ENCODE results near the gene CCL23. TPM values are rescaled to one million over a fixed set of nuclear protein-coding genes. Genes with fewer than 3 reads are reported as not detected.
A peak's percentile ranks its signal among the peaks of the same experiment; 100 is the strongest.

CCL23 gene
- total RNA-seq = 10 to 100 TPM in 1 of 6 experiments, 1 to 10 TPM in 5; 1.1 to 12.7 (median 2.1) TPM
- long read RNA-seq, partial matches to known transcripts = 0 of 1 reads
- long read RNA-seq, other reads (novel, unspliced or antisense) = 0 of 1 reads

DNA sequence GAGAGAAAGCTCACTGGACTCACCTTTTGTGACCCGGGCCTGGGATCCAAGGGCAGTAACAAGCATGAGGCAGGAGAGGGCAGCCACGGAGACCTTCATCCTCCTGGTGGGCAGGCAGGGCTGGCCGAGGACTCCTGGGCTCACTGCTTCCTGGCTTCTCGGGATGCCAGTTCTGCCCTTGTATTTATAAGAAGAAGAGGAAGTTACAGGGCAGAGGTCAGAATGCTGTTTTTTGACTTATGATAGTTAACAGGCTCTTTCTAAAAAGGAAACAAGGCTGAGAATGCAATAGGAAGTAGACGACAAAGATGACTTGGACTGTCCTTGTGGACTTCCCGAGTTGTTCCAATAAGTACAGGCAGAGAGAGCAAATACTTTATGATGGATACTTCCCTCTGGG, at the start of gene CCL23:
CCL23 (minus strand) TSS at position 174 of the 400 bp plus-strand sequence; CDS start at position 99, 75 bp downstream.
- Histone ChIP-seq H3K4me1 (no peaks in the 10 kb centered on the region), H3K9me3 (no peaks in the 10 kb centered on the region), H3K27ac (peak within 1 kb of the TSS in 2 of 3 donors; percentile 19 to 46), H3K27me3 (no peaks in the 10 kb centered on the region), H3K36me3 (no peaks in the 10 kb centered on the region), H3K4me3 (no peak within 1 kb of the TSS)
- ATAC-seq = peak; percentile 63 to 73 (median 70)
- DNase-seq = no peak
- intact Hi-C loops (cut with DNase I) = loop anchor here in 1 of 2 donors (10.0 kb wide), 1 partner anchor 47 kb away; the partner anchor contains the start of gene CCL18
- no peak for TF ChIP-seq POLR2A (IDR thresholded peaks at IDR 0.05)
- TF ChIP-seq, protein P1, sequence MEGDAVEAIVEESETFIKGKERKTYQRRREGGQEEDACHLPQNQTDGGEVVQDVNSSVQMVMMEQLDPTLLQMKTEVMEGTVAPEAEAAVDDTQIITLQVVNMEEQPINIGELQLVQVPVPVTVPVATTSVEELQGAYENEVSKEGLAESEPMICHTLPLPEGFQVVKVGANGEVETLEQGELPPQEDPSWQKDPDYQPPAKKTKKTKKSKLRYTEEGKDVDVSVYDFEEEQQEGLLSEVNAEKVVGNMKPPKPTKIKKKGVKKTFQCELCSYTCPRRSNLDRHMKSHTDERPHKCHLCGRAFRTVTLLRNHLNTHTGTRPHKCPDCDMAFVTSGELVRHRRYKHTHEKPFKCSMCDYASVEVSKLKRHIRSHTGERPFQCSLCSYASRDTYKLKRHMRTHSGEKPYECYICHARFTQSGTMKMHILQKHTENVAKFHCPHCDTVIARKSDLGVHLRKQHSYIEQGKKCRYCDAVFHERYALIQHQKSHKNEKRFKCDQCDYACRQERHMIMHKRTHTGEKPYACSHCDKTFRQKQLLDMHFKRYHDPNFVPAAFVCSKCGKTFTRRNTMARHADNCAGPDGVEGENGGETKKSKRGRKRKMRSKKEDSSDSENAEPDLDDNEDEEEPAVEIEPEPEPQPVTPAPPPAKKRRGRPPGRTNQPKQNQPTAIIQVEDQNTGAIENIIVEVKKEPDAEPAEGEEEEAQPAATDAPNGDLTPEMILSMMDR (IDR thresholded peaks at IDR 0.05) = no peak
- 47% methylated on average over 4 of the region's 6 CpGs for WGBS (ENCODE audit: insufficient coverage, low coverage, low lambda C conversion rate, missing lambda C conversion rate)

DNA sequence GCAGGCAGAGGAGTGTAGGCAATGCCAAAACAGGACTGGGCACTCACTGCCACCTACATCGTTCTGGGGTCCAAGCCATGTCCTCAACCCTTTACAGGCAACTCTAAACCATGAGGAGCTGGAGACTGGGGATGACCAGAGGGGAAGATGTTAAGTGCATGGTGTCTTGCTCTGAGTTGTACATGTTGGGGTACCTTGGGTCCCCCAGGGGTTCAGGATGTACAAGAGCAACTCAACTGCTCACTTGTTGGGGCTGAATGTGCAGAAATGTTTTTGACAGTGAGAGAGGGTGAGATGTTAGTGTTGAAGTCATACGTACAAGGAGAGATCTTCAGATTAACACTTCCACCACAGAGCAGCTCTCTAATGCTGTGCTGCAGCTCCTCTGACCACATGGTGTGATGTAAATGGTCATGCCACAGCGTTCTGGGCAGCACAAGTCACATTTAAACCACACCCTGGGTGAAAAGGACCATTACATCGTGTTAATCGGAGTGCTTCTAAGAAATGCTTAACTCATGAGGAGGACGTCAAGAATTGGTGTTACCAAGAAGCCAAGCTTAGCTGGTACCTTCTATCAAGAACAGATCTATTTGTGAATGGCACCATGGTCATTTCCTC, 48.7 kb upstream of the CCL23 start:
- Histone ChIP-seq H3K27me3 (no peaks in the 10 kb centered on the region), H3K27ac (no peak overlapping the region), H3K4me1 (no peaks in the 10 kb centered on the region), H3K9me3 (no peaks in the 10 kb centered on the region), H3K36me3 (no peaks in the 10 kb centered on the region), H3K4me3 (no peak overlapping the region)
- TF ChIP-seq, protein P1 (IDR thresholded peaks at IDR 0.05) = no peak
- no peak for TF ChIP-seq POLR2A (IDR thresholded peaks at IDR 0.05)
- DNase-seq (no peak), ATAC-seq (peak; percentile 36 to 68 (median 54))
- intact Hi-C loops (cut with DNase I) = loop anchor here in 1 of 2 donors (10.0 kb wide), 1 partner anchor 52 kb away; the partner anchor contains the start of gene CCL23
- WGBS (ENCODE audit: insufficient coverage, low coverage, low lambda C conversion rate, missing lambda C conversion rate) = 70% methylated on average over 6 of the region's 6 CpGs

- H3K4me1 ChIP-seq = no peaks in the 10 kb centered on the region
- ATAC-seq = no peak
- intact Hi-C loops (cut with DNase I) = loop anchor here in 1 of 2 donors (10.0 kb wide), 1 partner anchor 49 kb away; the partner anchor contains the start of gene CCL23
- H3K36me3 ChIP-seq = no peaks in the 10 kb centered on the region
- no peaks in the 10 kb centered on the region for H3K27me3 ChIP-seq
- no peaks in the 10 kb centered on the region for H3K9me3 ChIP-seq
- no peak for TF ChIP-seq POLR2A (IDR thresholded peaks at IDR 0.05)
- TF ChIP-seq, protein P1 (IDR thresholded peaks at IDR 0.05) = no peak
- H3K27ac ChIP-seq = no peak within 1 kb of the TSS
- WGBS (ENCODE audit: insufficient coverage, low coverage, low lambda C conversion rate, missing lambda C conversion rate) = 69% methylated on average over 5 of the region's 5 CpGs
- no peak within 1 kb of the TSS for H3K4me3 ChIP-seq
- DNase-seq = no peak
Observed at GRCh38 chr17:36063786-36064541, 46.2 kb upstream of the CCL23 start, which contains the start of gene CCL18. TSS of gene CCL18 (plus strand) at chr17:36064272. CDS start at chr17:36064343, 71 bp downstream.

DNA sequence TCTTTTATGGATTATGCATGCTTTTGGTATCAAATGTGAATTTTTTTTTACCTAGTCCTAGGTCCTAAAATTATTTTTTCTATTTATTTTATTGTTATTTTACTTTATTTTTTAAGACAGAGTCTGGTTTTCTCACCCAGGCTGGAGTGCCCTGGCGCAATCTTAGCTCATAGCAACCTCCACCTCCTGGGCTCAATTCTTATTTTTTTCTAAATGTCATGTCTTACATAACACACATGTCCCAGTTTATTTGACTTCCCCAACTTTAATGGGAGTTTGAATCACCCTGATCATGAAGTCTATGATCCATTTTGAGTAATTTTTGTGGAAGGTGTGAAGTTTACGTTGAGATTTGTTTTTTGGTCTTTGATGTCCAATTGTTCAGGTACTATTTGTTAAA, 43.0 kb upstream of the CCL23 start:
- TF ChIP-seq POLR2A (IDR thresholded peaks at IDR 0.05) = no peak
- TF ChIP-seq, protein P1 (IDR thresholded peaks at IDR 0.05) = no peak
- WGBS (ENCODE audit: insufficient coverage, low coverage, low lambda C conversion rate, missing lambda C conversion rate) = 89% methylated on average over 2 of the region's 2 CpGs
- Histone ChIP-seq H3K27me3 (no peaks in the 10 kb centered on the region), H3K36me3 (no peaks in the 10 kb centered on the region), H3K4me1 (no peaks in the 10 kb centered on the region), H3K4me3 (no peak overlapping the region), H3K27ac (no peak overlapping the region), H3K9me3 (no peaks in the 10 kb centered on the region)
- DNase-seq = no peak
- intact Hi-C loops (cut with DNase I) = loop anchor here in 1 of 2 donors (10.0 kb wide), 1 partner anchor 46 kb away; the partner anchor contains the start of gene CCL23
- no peak for ATAC-seq
